ENCODE data around the gene LSAMP. TPM values are rescaled to one million over a fixed set of nuclear protein-coding genes. Genes with fewer than 3 reads are reported as not detected.

LSAMP gene
- total RNA-seq, 2 donors from 2014 or later = 1.7 to 2.1 TPM

- Histone ChIP-seq H3K27ac (no peak overlapping the region), H3K9me3 (no peaks in the 10 kb centered on the region), H3K36me3 (no peaks in the 10 kb centered on the region), H3K27me3 (no peaks in the 10 kb centered on the region), H3K4me1 (no peaks in the 10 kb centered on the region), H3K4me3 (no peak overlapping the region)
- no peak for TF ChIP-seq CTCF (IDR thresholded peaks at IDR 0.05)
- no peak for DNase-seq (ENCODE audit: low spot score)
Measured at GRCh38 chr3:116165135-116165534, 280.2 kb downstream of the LSAMP start.

GRCh38 chr3:116164039-116164438, 281.2 kb downstream of the LSAMP start:
- Histone ChIP-seq H3K9me3 (no peaks in the 10 kb centered on the region), H3K4me3 (no peak overlapping the region), H3K27me3 (no peaks in the 10 kb centered on the region), H3K27ac (no peak overlapping the region), H3K36me3 (no peaks in the 10 kb centered on the region), H3K4me1 (no peaks in the 10 kb centered on the region)
- DNase-seq (ENCODE audit: low spot score) = no peak
- no peak for TF ChIP-seq CTCF (IDR thresholded peaks at IDR 0.05)

GRCh38 chr3:116161575-116162525, 283.4 kb downstream of the LSAMP start:
- TF ChIP-seq CTCF (IDR thresholded peaks at IDR 0.05) = no peak
- H3K4me1 ChIP-seq = no peaks in the 10 kb centered on the region
- no peaks in the 10 kb centered on the region for H3K9me3 ChIP-seq
- no peaks in the 10 kb centered on the region for H3K27me3 ChIP-seq
- H3K4me3 ChIP-seq = no peak overlapping the region
- no peak for DNase-seq (ENCODE audit: low spot score)
- no peak overlapping the region for H3K27ac ChIP-seq
- H3K36me3 ChIP-seq = no peaks in the 10 kb centered on the region

- no peak overlapping the region for H3K4me3 ChIP-seq
Measured at GRCh38 chr3:116160594-116160993, 284.7 kb downstream of the LSAMP start.

GRCh38 chr3:116155841-116156240, 289.4 kb downstream of the LSAMP start:
- Histone ChIP-seq H3K4me1 (no peaks in the 10 kb centered on the region), H3K9me3 (no peaks in the 10 kb centered on the region), H3K36me3 (no peaks in the 10 kb centered on the region), H3K27me3 (no peaks in the 10 kb centered on the region), H3K4me3 (no peak overlapping the region), H3K27ac (no peak overlapping the region)
- TF ChIP-seq CTCF (IDR thresholded peaks at IDR 0.05) = no peak
- no peak for DNase-seq (ENCODE audit: low spot score)

More at GRCh38 chr3:116160594-116160993, 284.7 kb downstream of the LSAMP start:
- Histone ChIP-seq H3K27me3 (no peaks in the 10 kb centered on the region), H3K4me1 (no peaks in the 10 kb centered on the region), H3K9me3 (no peaks in the 10 kb centered on the region), H3K36me3 (no peaks in the 10 kb centered on the region), H3K27ac (no peak overlapping the region)
- DNase-seq (ENCODE audit: low spot score) = no peak
- no peak for TF ChIP-seq CTCF (IDR thresholded peaks at IDR 0.05)

All from right atrium auricular region (tissue), 2 donors.